Limb (tissue), 2 donors: ENCODE measurements around the gene PTPRN2.
"Not testable (repeated sequence)": the region's sequence is repeated elsewhere in the genome, so short reads cannot be mapped to it uniquely, and the experiment has no call there.

Experiments used
- DNase-seq, 2 donors: peaks; one replicate each; pipeline ENCODE4 v3.0.0-alpha.2; 2016; ENCODE audit errors: extremely low spot score in 2 of 2

Gene PTPRN2

GRCh38 chr7:158308001-158308400 lies 279.6 kb downstream of the PTPRN2 start:
- DNase-seq: no peak

GRCh38 chr7:158304072-158304471 lies 283.6 kb downstream of the PTPRN2 start:
- DNase-seq: not testable (repeated sequence)

DNA sequence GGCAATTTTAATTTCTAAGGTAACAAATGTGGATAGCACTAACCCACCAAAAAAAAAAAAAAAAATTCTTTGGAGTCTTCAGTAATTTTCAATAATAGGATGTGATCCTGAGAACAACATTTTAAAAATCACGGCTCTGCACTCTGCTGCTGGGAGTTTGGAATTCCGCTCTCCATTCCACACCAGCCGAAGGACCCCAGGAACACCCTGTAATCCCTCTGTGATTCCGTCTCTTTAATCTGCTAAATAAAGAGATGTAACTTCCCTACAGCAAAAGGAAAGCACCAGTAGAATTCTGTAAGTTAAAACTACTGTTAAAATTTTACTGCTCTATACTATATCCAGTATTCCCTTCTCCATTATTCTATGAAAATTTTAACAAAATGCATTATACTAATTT lies 284.5 kb downstream of the PTPRN2 start:
- DNase-seq: no peak

GRCh38 chr7:158302274-158303070 lies 285.2 kb downstream of the PTPRN2 start:
- no peak for DNase-seq

GRCh38 chr7:158301207-158301606 lies 286.4 kb downstream of the PTPRN2 start:
- no peak for DNase-seq

GRCh38 chr7:158300427-158300826 lies 287.2 kb downstream of the PTPRN2 start:
- DNase-seq: no peak

DNA sequence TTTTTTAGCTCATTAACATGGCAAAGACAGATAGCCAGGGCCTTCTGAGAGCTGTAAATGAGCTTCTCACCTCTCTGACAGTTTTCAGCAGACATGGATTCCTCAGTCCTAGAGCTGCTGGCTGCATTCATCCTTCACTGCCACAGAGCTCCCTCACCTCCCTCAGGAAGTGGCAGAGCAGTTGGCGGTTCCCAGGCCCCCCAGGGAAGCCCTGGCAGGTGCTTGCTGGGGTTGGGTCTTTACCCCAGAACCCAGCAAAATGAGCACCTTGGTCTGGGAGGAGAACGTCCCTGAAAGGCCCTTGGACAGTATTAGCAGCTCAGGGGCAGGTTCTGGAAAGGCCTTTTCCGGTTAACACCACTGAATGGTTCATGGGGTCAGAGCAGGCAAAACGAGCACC lies 288.0 kb downstream of the PTPRN2 start:
- DNase-seq: no peak

- no peak for DNase-seq
Observed at GRCh38 chr7:158296798-158297104, 290.9 kb downstream of the PTPRN2 start.

DNA sequence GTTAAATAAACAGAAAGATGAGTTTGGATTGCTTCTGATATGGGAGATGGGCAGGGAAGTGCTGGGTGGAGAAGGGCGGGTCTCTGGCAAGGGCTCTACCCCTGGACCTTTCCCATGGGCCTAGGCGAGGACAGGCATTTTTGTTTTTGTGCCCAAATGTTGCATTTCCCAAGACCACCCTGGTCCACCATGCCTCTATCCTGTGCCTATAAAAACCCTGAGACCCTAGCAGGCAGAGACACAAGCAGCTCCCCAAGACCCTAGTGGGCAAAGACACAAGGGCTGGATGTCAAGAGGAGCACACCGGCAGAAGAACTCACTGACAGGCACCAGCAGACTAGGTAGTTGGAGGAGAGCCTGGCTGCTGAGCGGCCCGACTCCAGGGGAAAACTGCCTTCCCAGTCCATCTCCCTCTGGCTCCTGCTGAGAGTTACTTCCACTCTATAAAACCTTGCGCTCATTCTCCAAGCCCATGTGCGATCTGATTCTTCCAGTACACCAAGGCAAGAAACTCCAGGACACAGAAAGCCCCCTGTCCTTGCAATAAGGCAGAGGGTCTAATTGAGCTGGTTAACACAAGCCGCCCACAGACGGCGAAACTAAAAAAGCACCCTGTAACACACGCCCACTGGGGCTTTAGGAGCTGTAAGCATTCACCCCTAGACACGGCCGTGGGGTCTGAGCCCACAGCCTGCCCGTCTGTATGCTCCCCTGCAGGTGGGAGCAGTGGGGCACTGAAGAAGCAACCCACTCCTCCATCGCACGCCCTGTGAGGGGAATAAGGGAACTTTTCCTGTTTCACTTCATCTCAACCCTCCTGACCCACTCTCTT lies 291.4 kb downstream of the PTPRN2 start:
- no peak for DNase-seq

DNA sequence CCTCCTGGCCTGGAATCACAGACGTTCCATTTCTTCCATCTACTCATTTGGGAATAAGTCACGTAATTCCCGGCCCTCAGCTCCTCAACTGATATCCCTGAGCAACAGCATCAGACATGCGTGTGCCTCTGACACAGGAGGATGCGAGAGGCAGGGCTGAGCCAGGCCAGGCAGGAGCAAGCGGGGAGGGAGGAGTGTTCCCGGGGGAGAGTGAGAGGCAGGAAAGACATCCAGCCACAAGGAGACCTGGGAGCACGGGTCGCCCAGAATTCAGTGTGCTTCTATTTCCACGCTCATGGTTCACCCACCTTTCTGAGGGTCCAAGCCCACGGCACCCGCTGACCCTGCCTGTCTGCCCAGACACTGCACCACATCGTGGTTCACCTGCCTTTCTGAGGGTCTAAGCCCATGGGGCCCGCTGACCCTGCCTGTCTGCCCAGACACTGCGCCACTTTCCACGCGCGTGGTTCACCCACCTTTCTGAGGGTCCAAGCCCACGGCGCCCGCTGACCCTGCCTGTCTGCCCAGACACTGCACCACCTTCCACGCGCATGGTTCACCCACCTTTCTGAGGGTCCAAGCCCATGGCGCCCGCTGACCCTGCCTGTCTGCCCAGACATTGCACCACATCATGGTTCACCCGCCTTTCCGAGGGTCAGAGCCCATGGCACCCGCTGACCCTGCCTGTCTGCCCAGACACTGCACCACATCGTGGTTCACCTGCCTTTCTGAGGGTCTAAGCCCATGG lies 293.0 kb downstream of the PTPRN2 start:
- not testable (repeated sequence) for DNase-seq

DNA sequence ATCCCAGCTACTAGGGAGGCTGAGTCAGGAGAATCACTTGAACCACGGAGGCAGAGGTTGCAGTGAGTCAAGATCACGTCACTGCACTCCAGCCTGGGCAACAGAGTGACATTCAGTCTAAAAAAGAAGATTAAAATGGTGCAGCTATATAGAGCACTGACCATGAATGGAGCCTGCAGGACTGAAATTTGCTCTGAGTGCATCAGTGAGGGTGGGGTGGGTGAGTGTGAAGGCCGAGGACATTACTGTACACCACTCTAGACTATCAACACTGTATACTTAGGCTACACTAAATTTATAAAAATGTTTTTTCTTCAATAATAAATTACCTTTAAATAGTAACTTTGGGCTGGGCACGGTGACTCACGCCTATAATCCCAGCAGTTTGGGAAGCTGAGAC lies 294.7 kb downstream of the PTPRN2 start:
- no peak for DNase-seq

DNA sequence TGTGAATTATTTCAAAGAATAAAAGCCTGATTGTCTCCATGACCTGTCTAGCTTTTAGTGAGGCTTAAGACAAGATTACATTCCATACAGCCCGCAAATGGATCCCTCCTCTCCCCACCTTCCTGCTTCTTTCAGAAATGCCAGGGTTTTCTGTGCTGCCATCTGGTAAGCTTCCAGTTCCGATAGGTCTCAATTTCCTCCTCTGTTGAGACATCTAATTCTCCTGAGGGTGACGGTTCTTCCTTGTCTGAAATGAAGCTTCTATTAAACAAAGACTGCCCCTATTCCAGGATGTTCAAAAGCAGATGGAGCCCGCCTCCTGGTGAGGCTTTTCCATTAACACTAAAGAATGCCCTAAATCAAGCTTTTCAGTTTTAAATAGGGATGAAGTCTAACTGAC lies 295.6 kb downstream of the PTPRN2 start:
- no peak for DNase-seq

DNA sequence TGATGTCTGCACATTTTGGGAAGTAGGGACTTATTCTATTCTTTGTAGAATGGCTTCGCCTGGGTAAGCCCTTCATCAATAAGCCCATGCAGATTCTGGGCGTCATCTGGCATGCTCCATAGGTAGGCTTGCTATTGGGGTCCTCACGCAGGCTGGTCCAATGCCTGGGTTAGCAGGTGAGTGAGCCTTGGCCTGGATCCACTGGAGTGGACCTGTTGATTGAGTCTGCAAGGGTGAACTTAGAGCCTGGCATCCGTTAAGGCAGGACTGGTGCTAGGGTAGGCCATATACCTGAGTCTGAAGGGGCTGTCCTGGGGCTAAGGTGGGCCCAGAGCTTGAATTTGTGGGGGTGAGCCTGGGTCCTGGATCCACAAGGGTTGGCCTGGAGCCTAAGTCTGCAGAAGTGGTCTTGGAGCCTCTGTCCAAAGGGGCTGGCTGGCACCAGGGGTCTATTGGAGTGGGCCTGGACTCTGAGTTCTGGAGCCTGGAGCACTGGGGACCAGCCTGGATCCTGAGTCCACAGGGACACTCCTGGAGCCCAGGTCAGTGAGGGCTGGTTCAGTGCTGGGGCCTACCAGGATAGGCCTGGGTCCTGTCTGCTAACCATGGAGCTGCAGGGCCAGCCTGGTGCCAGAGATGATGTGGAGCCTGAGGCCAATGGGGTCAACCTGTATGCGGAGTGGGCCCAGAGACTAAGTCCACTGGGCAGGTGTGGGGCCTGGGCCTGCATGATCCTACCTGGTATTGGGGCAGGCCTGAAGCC lies 297.7 kb downstream of the PTPRN2 start:
- no peak for DNase-seq

- no peak for DNase-seq
Observed at GRCh38 chr7:158289231-158289630, 298.4 kb downstream of the PTPRN2 start.

GRCh38 chr7:158286210-158286609 lies 301.4 kb downstream of the PTPRN2 start:
- DNase-seq: no peak

GRCh38 chr7:158285383-158285770 lies 302.2 kb downstream of the PTPRN2 start:
- DNase-seq: no peak

DNA sequence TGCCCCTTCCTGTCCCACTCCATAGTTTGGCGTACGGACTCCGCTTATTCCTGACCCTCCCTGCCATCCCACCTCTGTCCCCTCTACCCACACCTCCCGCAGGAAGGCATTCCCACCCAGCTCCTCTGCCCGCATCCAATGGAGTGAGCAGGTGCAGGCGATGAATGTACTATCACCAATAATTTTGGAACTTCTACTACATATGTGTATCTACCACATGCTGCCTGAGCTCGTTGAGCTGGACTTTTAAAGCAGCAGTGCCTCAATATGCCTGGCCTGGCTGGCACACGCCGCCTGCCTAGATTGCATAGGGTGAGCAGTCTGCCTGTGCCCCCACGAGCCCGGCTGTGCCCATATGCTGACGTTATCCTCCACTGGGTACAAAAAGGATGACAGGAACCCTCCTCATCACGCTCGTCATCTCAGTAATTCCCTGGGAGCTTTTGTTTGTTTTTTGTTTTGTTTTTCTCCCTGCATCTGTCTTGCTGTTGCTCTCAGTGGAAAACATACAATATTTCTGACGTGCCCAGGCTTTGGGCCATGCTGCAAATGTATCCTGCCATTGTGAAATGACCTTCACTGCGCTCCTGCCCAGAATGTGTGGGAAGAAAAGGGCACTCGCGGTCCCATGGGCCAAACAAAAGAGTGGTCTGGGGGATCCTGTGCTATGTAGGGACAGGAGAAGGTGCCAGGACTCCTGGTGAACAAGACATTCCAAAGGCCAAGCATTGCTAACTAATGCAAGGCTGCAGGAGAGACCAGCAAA lies 302.8 kb downstream of the PTPRN2 start:
- no peak for DNase-seq

DNA sequence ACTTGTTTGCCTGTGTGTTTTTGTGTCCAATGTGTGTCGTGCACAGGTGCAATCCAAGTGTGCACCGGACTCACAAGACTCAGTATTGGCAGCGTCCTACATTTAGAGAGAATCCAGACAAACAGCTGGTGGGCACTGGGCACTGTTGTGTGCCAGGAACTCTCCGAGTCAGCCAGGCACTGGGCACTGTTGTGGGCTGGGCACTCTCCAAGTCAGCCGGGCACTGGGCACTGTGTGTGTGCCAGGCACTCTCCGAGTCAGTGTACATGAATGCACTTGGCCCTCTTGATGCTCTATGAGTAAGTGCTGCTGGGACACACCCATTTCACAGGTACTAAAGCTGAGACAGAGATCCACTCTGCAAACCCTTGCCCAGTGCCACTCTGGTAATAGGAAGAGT lies 303.5 kb downstream of the PTPRN2 start:
- DNase-seq: no peak

- DNase-seq: peak in 1 of 2 donors; percentile 14
Observed at GRCh38 chr7:158283016-158283974, 304.3 kb downstream of the PTPRN2 start.
